Measurements from ENCODE around the gene MORN1. TPM values are rescaled to one million over a fixed set of nuclear protein-coding genes. Genes with fewer than 3 reads are reported as not detected.
A peak's percentile ranks its signal among the peaks of the same experiment; 100 is the strongest.

MORN1 gene
- polyA plus RNA-seq, 1 donor from 2014 or later = 10.9 TPM

GRCh38 chr1:2319291-2319690 is 72.1 kb downstream of the MORN1 start:
- Histone ChIP-seq H3K27me3 (ENCODE audit: insufficient read depth, low read depth, low read length) (no peaks in the 10 kb centered on the region), H3K4me3 (ENCODE audit: low read length) (peak overlapping the region; percentile 49), H3K79me2 (replicated peaks; ENCODE audit: insufficient read depth, low read length) (no peaks in the 10 kb centered on the region), H3F3A (ENCODE audit: insufficient read depth, low read length, poor library complexity, severe bottlenecking) (peaks cover 5% of the 10 kb centered on the region), H3K9me2 (ENCODE audit: insufficient read depth, low read length) (no peaks in the 10 kb centered on the region), H4K20me1 (ENCODE audit: insufficient read depth) (no peaks in the 10 kb centered on the region), H3K9ac (ENCODE audit: low read length) (peak overlapping the region; percentile 63), H3K4me2 (ENCODE audit: low read length) (no peak overlapping the region), H2AFZ (ENCODE audit: low read depth, low read length) (no peak overlapping the region), H3K27ac (ENCODE audit: low read length) (peak overlapping the region; percentile 88), H3K9me3 (ENCODE audit: low read length) (no peaks in the 10 kb centered on the region), H3K36me3 (ENCODE audit: insufficient read depth, low read length) (no peaks in the 10 kb centered on the region)
- TF ChIP-seq RAD21 (conservative IDR thresholded peaks at IDR 0.05) (no peak), MXI1 (conservative IDR thresholded peaks at IDR 0.05; ENCODE audit: poor library complexity, severe bottlenecking) (no peak), EZH2 (IDR thresholded peaks at IDR 0.05; ENCODE audit: borderline replicate concordance, insufficient read depth, low read length, poor library complexity, severe bottlenecking) (no peak), POLR2AphosphoS5 (IDR thresholded peaks at IDR 0.05) (no peak)

DNA sequence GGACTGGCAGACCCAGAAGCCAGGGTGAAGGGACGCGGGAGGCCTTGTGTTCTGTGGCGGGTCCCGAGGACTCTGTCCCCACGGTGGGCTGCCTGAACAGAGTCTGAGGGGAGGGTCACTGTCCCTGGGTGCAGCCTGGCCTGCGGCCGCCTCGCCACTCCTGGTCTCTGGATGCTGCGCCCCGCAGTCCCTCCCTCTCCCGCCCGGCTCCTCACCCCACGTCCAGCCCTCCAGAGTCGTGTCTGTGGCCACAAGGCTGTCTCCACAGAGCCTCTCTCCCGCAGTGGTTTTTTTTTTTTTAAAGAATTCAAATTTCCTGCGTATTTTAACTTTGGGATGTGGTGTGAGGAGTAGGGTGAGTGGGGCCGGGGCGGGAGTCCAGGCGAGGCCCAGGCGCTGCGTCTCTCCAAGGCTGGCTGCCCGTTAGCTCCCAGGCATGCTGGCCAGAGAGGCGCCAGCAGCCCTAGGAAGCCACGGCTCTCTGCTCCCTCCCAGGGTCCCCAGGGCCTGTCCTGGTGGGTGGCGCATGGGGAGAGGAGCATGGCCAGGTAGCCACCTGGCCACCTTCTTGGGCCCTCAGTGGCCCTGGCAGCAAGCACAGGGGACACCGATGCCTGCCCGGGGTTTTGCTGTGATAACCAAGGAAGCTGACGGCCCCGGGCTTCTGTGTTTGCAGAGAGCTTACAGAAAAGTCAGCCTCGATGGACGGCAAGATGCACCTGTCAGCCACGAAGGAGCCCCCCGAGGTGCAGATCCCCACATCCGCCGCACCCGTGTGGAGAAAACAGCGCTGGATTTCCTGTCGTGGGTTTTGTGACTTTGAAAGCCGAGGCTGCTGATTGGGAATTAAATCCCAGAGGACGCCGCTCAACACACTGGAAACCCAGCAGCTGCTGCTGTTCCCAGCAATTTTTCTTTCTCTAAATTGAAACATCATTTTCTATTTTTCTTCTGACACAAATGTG is 72.8 kb downstream of the MORN1 start:
- peak overlapping the region; percentile 15 for H3K4me2 ChIP-seq (ENCODE audit: low read length)
- H3K4me3 ChIP-seq (ENCODE audit: low read length) = peak overlapping the region; percentile 49
- no peak overlapping the region for H2AFZ ChIP-seq (ENCODE audit: low read depth, low read length)
- peaks cover 5% of the 10 kb centered on the region for H3F3A ChIP-seq (ENCODE audit: insufficient read depth, low read length, poor library complexity, severe bottlenecking)
- no peaks in the 10 kb centered on the region for H3K9me3 ChIP-seq (ENCODE audit: low read length)
- no peaks in the 10 kb centered on the region for H4K20me1 ChIP-seq (ENCODE audit: insufficient read depth)
- peak overlapping the region; percentile 88 for H3K27ac ChIP-seq (ENCODE audit: low read length)
- H3K9ac ChIP-seq (ENCODE audit: low read length) = peak overlapping the region; percentile 63
- no peaks in the 10 kb centered on the region for H3K36me3 ChIP-seq (ENCODE audit: insufficient read depth, low read length)
- no peak for TF ChIP-seq TAF1 (IDR thresholded peaks at IDR 0.05; ENCODE audit: low read depth)
- peak; percentile 89 for TF ChIP-seq REST (IDR thresholded peaks at IDR 0.05; ENCODE audit: borderline replicate concordance)
- peak; percentile 32 for TF ChIP-seq RAD21 (conservative IDR thresholded peaks at IDR 0.05)
- no peak for TF ChIP-seq EZH2 (IDR thresholded peaks at IDR 0.05; ENCODE audit: borderline replicate concordance, insufficient read depth, low read length, poor library complexity, severe bottlenecking)
- TF ChIP-seq SMC3 (conservative IDR thresholded peaks at IDR 0.05; ENCODE audit: poor library complexity) = no peak
- peak; percentile 57 for TF ChIP-seq EP300 (conservative IDR thresholded peaks at IDR 0.05; ENCODE audit: poor library complexity, severe bottlenecking)
- TF ChIP-seq, protein P1, sequence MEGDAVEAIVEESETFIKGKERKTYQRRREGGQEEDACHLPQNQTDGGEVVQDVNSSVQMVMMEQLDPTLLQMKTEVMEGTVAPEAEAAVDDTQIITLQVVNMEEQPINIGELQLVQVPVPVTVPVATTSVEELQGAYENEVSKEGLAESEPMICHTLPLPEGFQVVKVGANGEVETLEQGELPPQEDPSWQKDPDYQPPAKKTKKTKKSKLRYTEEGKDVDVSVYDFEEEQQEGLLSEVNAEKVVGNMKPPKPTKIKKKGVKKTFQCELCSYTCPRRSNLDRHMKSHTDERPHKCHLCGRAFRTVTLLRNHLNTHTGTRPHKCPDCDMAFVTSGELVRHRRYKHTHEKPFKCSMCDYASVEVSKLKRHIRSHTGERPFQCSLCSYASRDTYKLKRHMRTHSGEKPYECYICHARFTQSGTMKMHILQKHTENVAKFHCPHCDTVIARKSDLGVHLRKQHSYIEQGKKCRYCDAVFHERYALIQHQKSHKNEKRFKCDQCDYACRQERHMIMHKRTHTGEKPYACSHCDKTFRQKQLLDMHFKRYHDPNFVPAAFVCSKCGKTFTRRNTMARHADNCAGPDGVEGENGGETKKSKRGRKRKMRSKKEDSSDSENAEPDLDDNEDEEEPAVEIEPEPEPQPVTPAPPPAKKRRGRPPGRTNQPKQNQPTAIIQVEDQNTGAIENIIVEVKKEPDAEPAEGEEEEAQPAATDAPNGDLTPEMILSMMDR (IDR thresholded peaks at IDR 0.05; ENCODE audit: poor library complexity, severe bottlenecking) = peak; percentile 15
- TF ChIP-seq POLR2AphosphoS5 (IDR thresholded peaks at IDR 0.05) = peak; percentile 71
- peak; percentile 10 for TF ChIP-seq MXI1 (conservative IDR thresholded peaks at IDR 0.05; ENCODE audit: poor library complexity, severe bottlenecking)
- H3K27me3 ChIP-seq (ENCODE audit: insufficient read depth, low read depth, low read length) = no peaks in the 10 kb centered on the region
- no peaks in the 10 kb centered on the region for H3K79me2 ChIP-seq (replicated peaks; ENCODE audit: insufficient read depth, low read length)
- no peaks in the 10 kb centered on the region for H3K9me2 ChIP-seq (ENCODE audit: insufficient read depth, low read length)

Measured in neural cell (in vitro differentiated cells).